WTC11 (cell line): ENCODE results near the gene TUG1. TPM values are rescaled to one million over a fixed set of nuclear protein-coding genes. Genes with fewer than 3 reads are reported as not detected.

ENCODE experiments used
- ATAC-seq: fragments of 200-7000 bp; cut with Tn5 transposase; 2 replicates; pipeline ENCODE4 v1.10.0; 2021; ENCODE audit warnings: mild to moderate bottlenecking, moderate library complexity
- CTCF ChIA-PET: fragments of 300-600 bp; sonication (Branson Sonifier 250); formaldehyde crosslinking; loops from one replicate; lab custom pipeline; 2021; ENCODE audit warnings: antibody characterized with exemption; lab: Charles Lee
- POLR2A ChIA-PET: fragments of 350-600 bp; sonication (Branson Sonifier 250); formaldehyde crosslinking; loops from one replicate; lab custom pipeline; 2021; ENCODE audit warnings: antibody characterized with exemption; lab: Charles Lee
- DNase-seq: peaks from one replicate; pipeline ENCODE4 v3.0.0; 2021; ENCODE audit warnings: low spot score
- H3K27ac Mint-ChIP-seq: 2 replicates; pipeline ENCODE4 v1.8.0; 2021; ENCODE audit warnings: mixed read lengths
- H3K27me3 Mint-ChIP-seq: 2 replicates; pipeline ENCODE4 v1.8.0; 2021; ENCODE audit warnings: low read depth, mild to moderate bottlenecking, moderate library complexity, mixed read lengths
- H3K36me3 Mint-ChIP-seq: 2 replicates; pipeline ENCODE4 v1.8.0; 2021; ENCODE audit warnings: mixed read lengths
- H3K4me1 Mint-ChIP-seq: 2 replicates; pipeline ENCODE4 v1.8.0; 2022; ENCODE audit warnings: mixed read lengths
- H3K4me3 Mint-ChIP-seq: 2 replicates; pipeline ENCODE4 v1.8.0; 2021; ENCODE audit warnings: mild to moderate bottlenecking, moderate library complexity, mixed read lengths
- H3K9me3 Mint-ChIP-seq: 2 replicates; pipeline ENCODE4 v1.8.0; 2021; ENCODE audit warnings: mixed read lengths
- ATF1 ChIP-seq: sonication (generic); formaldehyde crosslinking; IDR thresholded peaks from 2 replicates; pipeline ENCODE4 v1.8.1; 2023; ENCODE audit warnings: mild to moderate bottlenecking, moderate library complexity, missing genetic modification reagents
- CREB1 ChIP-seq: sonication (generic); formaldehyde crosslinking; IDR thresholded peaks from 2 replicates; pipeline ENCODE4 v1.8.0; 2023; ENCODE audit warnings: mild to moderate bottlenecking, missing genetic modification reagents
- GABPB1 ChIP-seq: sonication (generic); formaldehyde crosslinking; IDR thresholded peaks from 2 replicates; pipeline ENCODE4 v1.8.1; 2023; ENCODE audit warnings: mild to moderate bottlenecking, missing genetic modification reagents
- IRF2 ChIP-seq: sonication (generic); formaldehyde crosslinking; IDR thresholded peaks from 2 replicates; pipeline ENCODE4 v1.8.0; 2022; ENCODE audit warnings: low read depth, missing genetic modification reagents, borderline replicate concordance
- JUN ChIP-seq: sonication (generic); formaldehyde crosslinking; IDR thresholded peaks from 2 replicates; pipeline ENCODE4 v1.8.0; 2023; ENCODE audit warnings: mild to moderate bottlenecking, missing genetic modification reagents
- KAT7 ChIP-seq: sonication (generic); formaldehyde crosslinking; IDR thresholded peaks from 2 replicates; pipeline ENCODE4 v1.8.1; 2023; ENCODE audit warnings: missing genetic modification reagents, mild to moderate bottlenecking, borderline replicate concordance
- NR3C1 ChIP-seq: sonication (generic); formaldehyde crosslinking; conservative IDR thresholded peaks from 2 replicates; pipeline ENCODE4 v1.8.1; 2023; ENCODE audit warnings: low read depth, mild to moderate bottlenecking, missing genetic modification reagents
- TCF7 ChIP-seq: sonication (generic); formaldehyde crosslinking; IDR thresholded peaks from 2 replicates; pipeline ENCODE4 v1.8.0; 2022; ENCODE audit warnings: mild to moderate bottlenecking, low read depth, missing genetic modification reagents, moderate library complexity
- TEAD4 ChIP-seq: sonication (generic); formaldehyde crosslinking; IDR thresholded peaks from 2 replicates; pipeline ENCODE4 v1.8.0; 2022; ENCODE audit warnings: mild to moderate bottlenecking, missing genetic modification reagents
- ZNF232 ChIP-seq: sonication (generic); formaldehyde crosslinking; IDR thresholded peaks from 2 replicates; pipeline ENCODE4 v1.8.0; 2022; ENCODE audit warnings: mild to moderate bottlenecking, missing genetic modification reagents
- ZNF263 ChIP-seq: sonication (generic); formaldehyde crosslinking; IDR thresholded peaks from 2 replicates; pipeline ENCODE4 v1.8.1; 2022; ENCODE audit warnings: low read depth, mild to moderate bottlenecking, moderate library complexity, missing genetic modification reagents
- total RNA-seq: library from RNA; stranded (reverse); gene quantifications from 3 replicates; pipeline ENCODE4 v1.2.3, GENCODE V29; 2021
- TF ChIP-seq, protein P1 (sequence below): sonication (generic); formaldehyde crosslinking; IDR thresholded peaks from 2 replicates; pipeline ENCODE4 v1.8.0; 2023; ENCODE audit warnings: missing genetic modification reagents, mild to moderate bottlenecking, borderline replicate concordance
- TF ChIP-seq, protein P2 (sequence below): sonication (generic); formaldehyde crosslinking; conservative IDR thresholded peaks from 2 replicates; pipeline ENCODE4 v1.8.1; 2022; ENCODE audit warnings: mild to moderate bottlenecking, missing genetic modification reagents
- TF ChIP-seq, protein P3 (sequence below): sonication (generic); formaldehyde crosslinking; IDR thresholded peaks from 2 replicates; pipeline ENCODE4 v1.8.0; 2022; ENCODE audit warnings: mild to moderate bottlenecking, missing genetic modification reagents
- TF ChIP-seq, protein P4 (sequence below): sonication (generic); formaldehyde crosslinking; IDR thresholded peaks from 2 replicates; pipeline ENCODE4 v1.8.0; 2023; ENCODE audit warnings: missing genetic modification reagents
- TF ChIP-seq, protein P5 (sequence below): fragments of 250-450 bp; sonication (Bioruptor Pico); conservative IDR thresholded peaks from 2 replicates; pipeline ENCODE4 v1.9.0; 2021; ENCODE audit warnings: mild to moderate bottlenecking
- TF ChIP-seq, protein P6 (sequence below): sonication (generic); formaldehyde crosslinking; IDR thresholded peaks from 2 replicates; pipeline ENCODE4 v1.8.0; 2022; ENCODE audit warnings: mild to moderate bottlenecking, missing genetic modification reagents
- TF ChIP-seq, protein P7 (sequence below): fragments of 250-450 bp; sonication (Bioruptor Pico); IDR thresholded peaks from 2 replicates; pipeline ENCODE4 v2.1.2; 2022; ENCODE audit warnings: mild to moderate bottlenecking, moderate library complexity
- TF ChIP-seq, protein P8 (sequence below): sonication (generic); formaldehyde crosslinking; IDR thresholded peaks from 2 replicates; pipeline ENCODE4 v1.8.0; 2022; ENCODE audit warnings: mild to moderate bottlenecking, missing genetic modification reagents

Gene TUG1
- total RNA-seq, 1 experiment from 2014 or later: 105 TPM

DNA sequence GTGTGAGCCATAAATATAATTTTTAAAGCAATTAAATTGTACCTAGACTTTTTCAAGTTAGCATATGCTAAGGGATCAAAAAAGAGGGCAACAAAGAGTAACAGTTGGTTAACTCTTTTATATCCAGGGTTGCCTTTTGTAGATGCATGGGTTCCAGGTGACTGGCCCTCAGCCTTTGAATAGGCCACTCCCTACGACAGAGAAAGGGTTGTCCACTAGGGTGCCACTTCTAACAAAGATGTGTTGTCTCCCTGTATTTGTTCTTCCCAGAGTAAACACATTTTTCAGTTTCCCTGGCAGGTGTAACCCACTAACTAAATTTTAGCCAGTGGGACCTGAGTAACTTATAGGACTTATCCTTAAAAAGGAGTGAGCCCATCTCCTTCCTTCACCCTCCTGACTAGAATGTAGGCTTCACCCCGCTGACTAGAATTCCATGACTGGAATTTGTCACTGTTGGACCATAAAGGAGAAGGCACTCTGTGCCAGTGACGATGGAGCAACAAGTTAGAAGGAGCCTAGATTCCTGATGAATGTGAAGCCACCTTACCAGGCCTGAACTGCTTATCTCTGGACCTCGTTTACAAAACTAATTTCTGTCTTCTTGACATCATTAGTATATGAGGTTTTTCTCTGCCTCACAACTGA lies 16.6 kb downstream of the TUG1 start:
- ATAC-seq (peak; percentile 81), DNase-seq (no peak)
- no peak overlapping the region for H3K4me3 Mint-ChIP-seq
- H3K4me1 Mint-ChIP-seq: peaks cover 8% of the 10 kb centered on the region
- CTCF ChIA-PET: interaction anchor here (0.6 kb wide), 2 partner anchors 245 to 598 kb away, joined by 3 read pairs; no protein-coding TSS in a partner anchor
- POLR2A ChIA-PET: no interaction called here
- no peak for TF ChIP-seq NR3C1
- TF ChIP-seq TEAD4 (CRISPR knock-in tag): no peak
- TF ChIP-seq ZNF263 (CRISPR knock-in tag): no peak
- TF ChIP-seq ATF1 (CRISPR knock-in tag): no peak
- TF ChIP-seq JUN (CRISPR knock-in tag): no peak
- TF ChIP-seq, protein P1, sequence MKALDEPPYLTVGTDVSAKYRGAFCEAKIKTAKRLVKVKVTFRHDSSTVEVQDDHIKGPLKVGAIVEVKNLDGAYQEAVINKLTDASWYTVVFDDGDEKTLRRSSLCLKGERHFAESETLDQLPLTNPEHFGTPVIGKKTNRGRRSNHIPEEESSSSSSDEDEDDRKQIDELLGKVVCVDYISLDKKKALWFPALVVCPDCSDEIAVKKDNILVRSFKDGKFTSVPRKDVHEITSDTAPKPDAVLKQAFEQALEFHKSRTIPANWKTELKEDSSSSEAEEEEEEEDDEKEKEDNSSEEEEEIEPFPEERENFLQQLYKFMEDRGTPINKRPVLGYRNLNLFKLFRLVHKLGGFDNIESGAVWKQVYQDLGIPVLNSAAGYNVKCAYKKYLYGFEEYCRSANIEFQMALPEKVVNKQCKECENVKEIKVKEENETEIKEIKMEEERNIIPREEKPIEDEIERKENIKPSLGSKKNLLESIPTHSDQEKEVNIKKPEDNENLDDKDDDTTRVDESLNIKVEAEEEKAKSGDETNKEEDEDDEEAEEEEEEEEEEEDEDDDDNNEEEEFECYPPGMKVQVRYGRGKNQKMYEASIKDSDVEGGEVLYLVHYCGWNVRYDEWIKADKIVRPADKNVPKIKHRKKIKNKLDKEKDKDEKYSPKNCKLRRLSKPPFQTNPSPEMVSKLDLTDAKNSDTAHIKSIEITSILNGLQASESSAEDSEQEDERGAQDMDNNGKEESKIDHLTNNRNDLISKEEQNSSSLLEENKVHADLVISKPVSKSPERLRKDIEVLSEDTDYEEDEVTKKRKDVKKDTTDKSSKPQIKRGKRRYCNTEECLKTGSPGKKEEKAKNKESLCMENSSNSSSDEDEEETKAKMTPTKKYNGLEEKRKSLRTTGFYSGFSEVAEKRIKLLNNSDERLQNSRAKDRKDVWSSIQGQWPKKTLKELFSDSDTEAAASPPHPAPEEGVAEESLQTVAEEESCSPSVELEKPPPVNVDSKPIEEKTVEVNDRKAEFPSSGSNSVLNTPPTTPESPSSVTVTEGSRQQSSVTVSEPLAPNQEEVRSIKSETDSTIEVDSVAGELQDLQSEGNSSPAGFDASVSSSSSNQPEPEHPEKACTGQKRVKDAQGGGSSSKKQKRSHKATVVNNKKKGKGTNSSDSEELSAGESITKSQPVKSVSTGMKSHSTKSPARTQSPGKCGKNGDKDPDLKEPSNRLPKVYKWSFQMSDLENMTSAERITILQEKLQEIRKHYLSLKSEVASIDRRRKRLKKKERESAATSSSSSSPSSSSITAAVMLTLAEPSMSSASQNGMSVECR (CRISPR knock-in tag): no peak
- TF ChIP-seq CREB1 (CRISPR knock-in tag): no peak
- TF ChIP-seq, protein P2, sequence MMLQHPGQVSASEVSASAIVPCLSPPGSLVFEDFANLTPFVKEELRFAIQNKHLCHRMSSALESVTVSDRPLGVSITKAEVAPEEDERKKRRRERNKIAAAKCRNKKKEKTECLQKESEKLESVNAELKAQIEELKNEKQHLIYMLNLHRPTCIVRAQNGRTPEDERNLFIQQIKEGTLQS: no peak
- no peak for TF ChIP-seq TCF7
- no peak overlapping the region for H3K27ac Mint-ChIP-seq
- H3K27me3 Mint-ChIP-seq: peaks cover 1% of the 10 kb centered on the region; the same call in 1 of the 2 replicates
- peaks cover 22% of the 10 kb centered on the region for H3K9me3 Mint-ChIP-seq
- peaks cover 14% of the 10 kb centered on the region for H3K36me3 Mint-ChIP-seq

DNA sequence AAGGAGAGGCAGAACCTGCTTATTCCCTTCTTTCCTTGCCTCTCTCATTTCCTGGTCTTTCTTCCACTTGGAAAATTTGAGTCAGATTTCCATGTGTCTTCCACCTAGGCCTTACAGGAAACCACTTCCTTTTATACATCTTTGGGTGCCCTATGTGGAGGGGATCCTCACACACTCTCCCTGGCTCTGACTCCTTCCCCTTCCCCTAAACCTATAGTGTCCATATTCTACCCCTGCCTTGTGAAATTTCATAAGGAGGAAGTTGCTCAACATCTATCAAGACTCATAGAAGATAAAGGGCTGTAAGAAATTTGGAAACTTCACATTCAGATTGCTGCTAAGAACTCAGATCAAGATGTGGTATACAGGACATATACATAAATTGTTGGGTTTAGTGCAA lies 20.4 kb downstream of the TUG1 start:
- POLR2A ChIA-PET: no interaction called here
- no peak overlapping the region for H3K4me3 Mint-ChIP-seq
- H3K9me3 Mint-ChIP-seq: peaks cover 13% of the 10 kb centered on the region

DNA sequence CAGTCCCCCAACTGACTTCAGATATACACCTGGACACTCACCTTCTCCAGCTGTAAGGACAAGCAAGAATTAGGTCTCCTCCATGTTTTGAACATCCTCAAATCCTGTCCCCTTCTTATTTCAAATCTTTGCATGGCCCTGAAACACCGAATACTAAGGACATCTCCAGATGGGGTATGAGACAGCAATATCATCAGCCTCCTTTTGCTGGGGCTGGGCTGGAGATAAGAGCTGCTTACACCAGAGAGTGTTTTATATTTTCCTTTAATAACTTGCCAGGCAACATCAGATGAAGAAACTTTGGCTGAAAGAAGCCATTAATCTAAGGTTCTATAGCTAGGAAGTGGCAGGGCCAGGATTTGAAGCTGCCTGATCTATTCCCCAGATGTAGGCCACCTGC lies 21.6 kb downstream of the TUG1 start:
- peaks cover 3% of the 10 kb centered on the region for H3K4me1 Mint-ChIP-seq
- no peak for DNase-seq
- peaks cover 4% of the 10 kb centered on the region for H3K36me3 Mint-ChIP-seq
- peaks cover 13% of the 10 kb centered on the region for H3K9me3 Mint-ChIP-seq
- peaks cover 15% of the 10 kb centered on the region for H3K27me3 Mint-ChIP-seq
- no peak overlapping the region for H3K4me3 Mint-ChIP-seq
- ChIA-PET POLR2A (no interaction called here), CTCF (no interaction called here)
- H3K27ac Mint-ChIP-seq: no peak overlapping the region
- ATAC-seq: no peak
- TF ChIP-seq, protein P3, sequence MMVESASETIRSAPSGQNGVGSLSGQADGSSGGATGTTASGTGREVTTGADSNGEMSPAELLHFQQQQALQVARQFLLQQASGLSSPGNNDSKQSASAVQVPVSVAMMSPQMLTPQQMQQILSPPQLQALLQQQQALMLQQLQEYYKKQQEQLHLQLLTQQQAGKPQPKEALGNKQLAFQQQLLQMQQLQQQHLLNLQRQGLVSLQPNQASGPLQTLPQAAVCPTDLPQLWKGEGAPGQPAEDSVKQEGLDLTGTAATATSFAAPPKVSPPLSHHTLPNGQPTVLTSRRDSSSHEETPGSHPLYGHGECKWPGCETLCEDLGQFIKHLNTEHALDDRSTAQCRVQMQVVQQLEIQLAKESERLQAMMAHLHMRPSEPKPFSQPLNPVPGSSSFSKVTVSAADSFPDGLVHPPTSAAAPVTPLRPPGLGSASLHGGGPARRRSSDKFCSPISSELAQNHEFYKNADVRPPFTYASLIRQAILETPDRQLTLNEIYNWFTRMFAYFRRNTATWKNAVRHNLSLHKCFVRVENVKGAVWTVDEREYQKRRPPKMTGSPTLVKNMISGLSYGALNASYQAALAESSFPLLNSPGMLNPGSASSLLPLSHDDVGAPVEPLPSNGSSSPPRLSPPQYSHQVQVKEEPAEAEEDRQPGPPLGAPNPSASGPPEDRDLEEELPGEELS: no peak
- TF ChIP-seq, protein P4, sequence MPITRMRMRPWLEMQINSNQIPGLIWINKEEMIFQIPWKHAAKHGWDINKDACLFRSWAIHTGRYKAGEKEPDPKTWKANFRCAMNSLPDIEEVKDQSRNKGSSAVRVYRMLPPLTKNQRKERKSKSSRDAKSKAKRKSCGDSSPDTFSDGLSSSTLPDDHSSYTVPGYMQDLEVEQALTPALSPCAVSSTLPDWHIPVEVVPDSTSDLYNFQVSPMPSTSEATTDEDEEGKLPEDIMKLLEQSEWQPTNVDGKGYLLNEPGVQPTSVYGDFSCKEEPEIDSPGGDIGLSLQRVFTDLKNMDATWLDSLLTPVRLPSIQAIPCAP: no peak
- TF ChIP-seq, protein P5, sequence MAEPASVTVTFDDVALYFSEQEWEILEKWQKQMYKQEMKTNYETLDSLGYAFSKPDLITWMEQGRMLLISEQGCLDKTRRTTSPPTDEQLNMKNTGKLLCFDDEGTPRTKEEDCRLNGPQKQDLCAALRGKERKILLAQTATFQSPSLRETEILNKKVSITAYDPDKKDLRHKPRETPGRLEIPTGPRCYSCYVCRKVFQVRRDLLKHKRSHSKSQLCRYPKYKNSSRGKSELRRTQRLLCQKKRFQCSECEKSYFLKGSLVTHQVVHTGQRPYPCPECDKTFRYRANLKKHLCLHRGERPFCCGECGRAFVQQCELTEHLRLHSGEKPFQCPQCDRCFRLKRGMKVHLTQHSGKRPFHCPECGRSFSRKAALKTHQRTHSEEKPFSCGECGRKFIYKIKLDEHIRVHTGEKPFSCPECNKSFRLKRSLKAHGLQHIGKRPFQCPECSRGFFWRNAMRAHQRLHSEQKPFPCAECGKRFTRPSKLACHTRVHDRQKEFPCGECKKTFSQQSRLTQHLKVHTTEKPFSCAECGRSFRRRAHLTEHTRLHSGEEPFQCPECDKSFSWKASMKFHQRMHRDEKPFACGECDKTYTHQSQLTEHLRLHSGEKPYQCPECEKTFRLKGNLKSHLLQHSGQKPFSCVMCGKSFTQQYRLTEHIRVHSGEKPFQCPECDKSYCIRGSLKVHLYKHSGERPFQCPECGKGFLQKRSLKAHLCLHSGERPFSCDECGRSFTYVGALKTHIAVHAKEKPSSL: no peak

More for the DNA sequence above, 20.4 kb downstream of the TUG1 start:
- Mint-ChIP-seq H3K27me3 (peaks cover 12% of the 10 kb centered on the region), H3K36me3 (peaks cover 8% of the 10 kb centered on the region), H3K4me1 (peaks cover 8% of the 10 kb centered on the region), H3K27ac (no peak overlapping the region)
- TF ChIP-seq, protein P6, sequence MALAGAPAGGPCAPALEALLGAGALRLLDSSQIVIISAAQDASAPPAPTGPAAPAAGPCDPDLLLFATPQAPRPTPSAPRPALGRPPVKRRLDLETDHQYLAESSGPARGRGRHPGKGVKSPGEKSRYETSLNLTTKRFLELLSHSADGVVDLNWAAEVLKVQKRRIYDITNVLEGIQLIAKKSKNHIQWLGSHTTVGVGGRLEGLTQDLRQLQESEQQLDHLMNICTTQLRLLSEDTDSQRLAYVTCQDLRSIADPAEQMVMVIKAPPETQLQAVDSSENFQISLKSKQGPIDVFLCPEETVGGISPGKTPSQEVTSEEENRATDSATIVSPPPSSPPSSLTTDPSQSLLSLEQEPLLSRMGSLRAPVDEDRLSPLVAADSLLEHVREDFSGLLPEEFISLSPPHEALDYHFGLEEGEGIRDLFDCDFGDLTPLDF (CRISPR knock-in tag): no peak
- TF ChIP-seq, protein P7, sequence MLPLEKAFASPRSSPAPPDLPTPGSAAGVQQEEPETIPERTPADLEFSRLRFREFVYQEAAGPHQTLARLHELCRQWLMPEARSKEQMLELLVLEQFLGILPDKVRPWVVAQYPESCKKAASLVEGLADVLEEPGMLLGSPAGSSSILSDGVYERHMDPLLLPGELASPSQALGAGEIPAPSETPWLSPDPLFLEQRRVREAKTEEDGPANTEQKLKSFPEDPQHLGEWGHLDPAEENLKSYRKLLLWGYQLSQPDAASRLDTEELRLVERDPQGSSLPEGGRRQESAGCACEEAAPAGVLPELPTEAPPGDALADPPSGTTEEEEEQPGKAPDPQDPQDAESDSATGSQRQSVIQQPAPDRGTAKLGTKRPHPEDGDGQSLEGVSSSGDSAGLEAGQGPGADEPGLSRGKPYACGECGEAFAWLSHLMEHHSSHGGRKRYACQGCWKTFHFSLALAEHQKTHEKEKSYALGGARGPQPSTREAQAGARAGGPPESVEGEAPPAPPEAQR: no peak
- TF ChIP-seq, protein P8, sequence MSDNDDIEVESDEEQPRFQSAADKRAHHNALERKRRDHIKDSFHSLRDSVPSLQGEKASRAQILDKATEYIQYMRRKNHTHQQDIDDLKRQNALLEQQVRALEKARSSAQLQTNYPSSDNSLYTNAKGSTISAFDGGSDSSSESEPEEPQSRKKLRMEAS (CRISPR knock-in tag): no peak
- TF ChIP-seq GABPB1 (CRISPR knock-in tag): no peak
- no peak for TF ChIP-seq KAT7 (CRISPR knock-in tag)
- no peak for TF ChIP-seq IRF2 (CRISPR knock-in tag)
- no peak for TF ChIP-seq ZNF232 (CRISPR knock-in tag)
- CTCF ChIA-PET: no interaction called here
- ATAC-seq (no peak), DNase-seq (no peak)
